HG02973 (cell line): Measurements from ENCODE around the gene MINPP1.
"Not testable (repeated sequence)": the region's sequence is repeated elsewhere in the genome, so short reads cannot be mapped to it uniquely, and the experiment has no call there.

Experiments
- ATAC-seq: cut with Tn5 transposase; IDR thresholded peaks from one replicate; pipeline ENCODE4 v1.9.1; 2021; ENCODE audit warnings: moderate library complexity; ENCODE audit not compliant: unreplicated experiment

Gene MINPP1, protein sequence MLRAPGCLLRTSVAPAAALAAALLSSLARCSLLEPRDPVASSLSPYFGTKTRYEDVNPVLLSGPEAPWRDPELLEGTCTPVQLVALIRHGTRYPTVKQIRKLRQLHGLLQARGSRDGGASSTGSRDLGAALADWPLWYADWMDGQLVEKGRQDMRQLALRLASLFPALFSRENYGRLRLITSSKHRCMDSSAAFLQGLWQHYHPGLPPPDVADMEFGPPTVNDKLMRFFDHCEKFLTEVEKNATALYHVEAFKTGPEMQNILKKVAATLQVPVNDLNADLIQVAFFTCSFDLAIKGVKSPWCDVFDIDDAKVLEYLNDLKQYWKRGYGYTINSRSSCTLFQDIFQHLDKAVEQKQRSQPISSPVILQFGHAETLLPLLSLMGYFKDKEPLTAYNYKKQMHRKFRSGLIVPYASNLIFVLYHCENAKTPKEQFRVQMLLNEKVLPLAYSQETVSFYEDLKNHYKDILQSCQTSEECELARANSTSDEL

GRCh38 chr10:87504640-87505365 is at the start of gene MINPP1:
Gene MINPP1, plus strand, starts transcription at chr10:87504893. Its CDS starts 23 bp downstream, at chr10:87504916.
- peak; percentile 85 for ATAC-seq

- not testable (repeated sequence) for ATAC-seq
Measured at GRCh38 chr10:87456586-87457220, 48.0 kb upstream of the MINPP1 start.

- ATAC-seq, result not testable (repeated sequence)
Measured at GRCh38 chr10:87461751-87462150, 42.9 kb upstream of the MINPP1 start.

- ATAC-seq, result not testable (repeated sequence)
Measured at GRCh38 chr10:87466849-87467248, 37.8 kb upstream of the MINPP1 start.

GRCh38 chr10:87488733-87489132 is 16.0 kb upstream of the MINPP1 start:
- not testable (repeated sequence) for ATAC-seq

DNA sequence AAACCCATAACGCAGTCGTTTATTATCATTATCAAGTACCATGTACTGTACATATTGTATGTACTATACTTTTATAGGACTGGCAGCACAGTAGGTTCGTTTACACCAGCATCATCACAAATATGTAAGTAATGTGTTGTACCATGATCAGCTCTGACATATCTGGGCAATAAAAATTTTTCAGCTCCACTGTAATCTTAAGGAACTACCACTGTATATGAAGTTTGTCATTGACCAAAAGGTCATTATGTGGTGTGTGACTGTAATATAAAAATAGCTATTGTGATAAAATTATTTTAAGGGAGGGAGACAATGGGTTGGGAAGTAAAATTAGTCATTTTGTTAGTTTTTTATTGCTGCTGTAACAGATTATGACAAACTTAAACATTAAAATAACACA is 14.4 kb upstream of the MINPP1 start:
- not testable (repeated sequence) for ATAC-seq

GRCh38 chr10:87492450-87492849 is 12.2 kb upstream of the MINPP1 start:
- not testable (repeated sequence) for ATAC-seq

DNA sequence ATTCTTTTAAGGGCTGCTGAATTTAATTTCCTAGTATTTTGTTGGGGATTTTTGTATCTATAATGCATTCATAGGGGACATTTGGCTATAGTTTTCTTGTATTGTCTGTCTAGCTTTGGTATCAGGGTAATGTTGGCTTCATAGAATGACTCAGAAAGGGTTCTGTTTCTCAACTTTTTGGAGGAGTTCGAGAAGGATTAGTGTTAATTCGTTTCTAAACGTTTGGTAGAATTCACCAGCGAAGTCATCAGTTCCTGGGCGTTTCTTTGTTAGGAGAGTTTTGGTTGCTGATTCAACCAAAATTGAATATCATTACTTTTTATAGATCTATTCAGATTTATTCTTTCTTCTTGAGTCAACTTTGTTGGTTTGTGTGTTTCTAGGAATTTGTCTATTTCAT is 9.2 kb upstream of the MINPP1 start:
- ATAC-seq, result not testable (repeated sequence)

- not testable (repeated sequence) for ATAC-seq
Measured at GRCh38 chr10:87497386-87497785, 7.3 kb upstream of the MINPP1 start.

GRCh38 chr10:87498106-87498789 is 6.4 kb upstream of the MINPP1 start:
- not testable (repeated sequence) for ATAC-seq

- ATAC-seq, result no peak
Measured at GRCh38 chr10:87500646-87501048, 4.0 kb upstream of the MINPP1 start.

DNA sequence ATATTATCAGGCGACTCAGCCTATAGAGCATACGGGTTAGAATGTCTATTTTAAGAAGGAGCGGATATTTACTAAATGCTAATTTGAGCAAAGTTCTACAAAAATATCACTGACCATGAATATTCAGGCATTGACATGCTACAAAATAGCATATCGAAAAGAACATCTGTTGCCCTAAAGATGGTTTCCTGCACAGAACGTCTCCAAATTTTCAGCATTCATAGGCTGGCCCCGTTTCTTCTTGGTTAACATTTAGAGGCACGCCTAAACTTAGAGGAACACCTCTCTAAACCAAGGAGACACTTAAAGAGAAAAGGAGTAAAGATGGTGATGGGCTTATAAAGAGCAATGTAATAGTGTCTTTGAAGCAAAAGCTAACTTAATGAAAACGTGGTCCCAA is 1.3 kb upstream of the MINPP1 start:
- ATAC-seq, result no peak

- ATAC-seq, result no peak
Measured at GRCh38 chr10:87503886-87504285, 807 bp upstream of the MINPP1 start.

DNA sequence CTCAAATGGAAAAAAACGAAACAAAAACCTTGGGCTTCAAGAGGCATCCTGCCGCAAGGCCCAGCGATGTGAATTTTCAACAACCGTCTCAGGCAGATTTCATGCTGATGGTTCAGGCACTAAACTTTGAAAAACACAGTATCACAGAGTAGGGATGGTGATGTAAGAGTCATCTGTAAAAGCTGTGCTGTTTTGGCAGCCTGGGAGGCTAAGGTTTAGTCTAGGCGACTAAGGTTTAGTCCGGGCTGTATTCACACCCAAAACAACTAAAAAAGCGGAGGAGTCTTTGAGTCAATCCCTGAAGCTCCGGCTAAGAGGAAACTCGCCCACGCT is 420 bp upstream of the MINPP1 start:
- no peak for ATAC-seq

- ATAC-seq, result peak; percentile 44
Measured at GRCh38 chr10:87505366-87506111, 846 bp downstream of the MINPP1 start.

DNA sequence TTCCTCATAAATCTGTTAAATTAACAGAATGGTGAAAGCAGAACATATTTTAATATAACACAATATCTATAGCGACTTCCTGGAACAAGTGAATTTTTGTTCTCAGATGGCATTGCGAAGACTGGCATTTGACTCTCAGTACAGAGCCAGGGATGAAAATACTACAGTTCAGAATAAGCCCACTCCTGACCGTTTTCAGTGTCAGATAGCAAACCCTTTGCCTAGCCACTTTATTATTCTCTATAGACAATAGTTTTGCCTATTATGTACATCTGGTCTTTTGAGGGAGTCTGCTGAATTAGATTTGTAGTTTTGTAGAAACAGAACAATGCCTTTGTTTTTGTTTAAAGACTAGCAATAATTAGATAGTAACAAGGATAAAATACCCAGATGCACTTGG is 2.3 kb downstream of the MINPP1 start:
- no peak for ATAC-seq

DNA sequence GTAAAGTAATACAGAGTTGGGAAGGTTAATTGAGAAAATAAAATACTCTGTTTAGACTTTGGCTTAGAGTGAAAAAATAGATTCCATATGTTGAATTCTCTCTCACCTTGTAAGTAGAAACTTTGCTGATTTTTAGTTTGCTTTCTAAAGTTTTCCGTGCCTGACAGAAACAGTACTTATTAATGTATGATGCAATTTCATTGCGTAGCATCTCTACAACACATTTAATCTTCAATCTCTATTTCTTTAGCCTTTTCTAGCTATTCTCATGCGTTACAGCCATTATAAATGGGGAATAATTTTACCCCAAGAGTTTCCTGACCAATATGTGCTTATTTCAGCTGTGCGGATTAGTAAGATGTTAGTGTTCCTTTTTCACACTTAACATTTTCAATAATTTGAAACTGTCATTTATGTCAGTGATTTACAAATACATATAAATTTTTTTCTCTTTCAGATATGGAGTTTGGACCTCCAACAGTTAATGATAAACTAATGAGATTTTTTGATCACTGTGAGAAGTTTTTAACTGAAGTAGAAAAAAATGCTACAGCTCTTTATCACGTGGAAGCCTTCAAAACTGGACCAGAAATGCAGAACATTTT is 3.3 kb downstream of the MINPP1 start:
- ATAC-seq, result no peak

GRCh38 chr10:87508837-87509236 is 4.1 kb downstream of the MINPP1 start:
- no peak for ATAC-seq

DNA sequence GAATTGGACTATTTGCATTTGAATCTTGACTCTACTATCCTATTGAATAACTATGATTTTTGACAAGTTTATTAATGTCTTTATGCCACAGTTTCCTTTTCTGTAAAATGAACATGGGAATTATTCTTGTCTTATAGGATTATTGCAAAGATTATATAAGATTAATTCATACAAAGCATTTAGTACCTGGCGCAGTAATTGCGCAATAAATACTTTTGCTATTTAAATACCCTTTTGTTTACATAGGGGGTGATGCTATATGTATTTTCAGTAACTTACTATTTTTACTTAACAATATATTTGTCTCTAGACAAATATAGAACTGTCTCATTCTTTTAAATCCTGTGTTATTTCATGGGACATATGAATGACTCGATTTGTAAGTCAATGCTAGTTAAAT is 5.3 kb downstream of the MINPP1 start:
- no peak for ATAC-seq

DNA sequence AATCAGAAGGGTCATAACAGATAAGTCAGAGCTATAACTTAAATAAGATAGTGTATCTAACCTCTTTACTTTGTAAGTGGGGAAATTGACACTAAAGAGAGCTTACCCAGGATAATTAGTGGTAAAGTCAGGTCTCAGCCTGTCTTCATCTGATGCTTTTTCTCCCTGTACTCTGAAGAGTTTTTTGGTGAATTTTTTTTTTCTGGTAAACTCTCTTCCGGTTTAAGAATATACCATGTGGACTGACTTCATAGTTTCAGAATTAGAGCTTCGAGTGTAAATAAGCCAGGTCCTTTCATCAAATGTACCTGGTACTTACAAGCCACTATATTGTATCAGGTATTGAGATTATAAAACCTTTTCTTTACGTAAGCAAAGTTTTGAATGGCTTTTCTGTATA is 6.8 kb downstream of the MINPP1 start:
- ATAC-seq, result no peak
